ENCODE results near the gene MCTP1. TPM values are rescaled to one million over a fixed set of nuclear protein-coding genes. Genes with fewer than 3 reads are reported as not detected.

Gene MCTP1
- total RNA-seq, 2 experiments from 2014 or later: not detected

- DNase-seq (ENCODE audit: low spot score): no peak
- Histone ChIP-seq H3K27ac (ENCODE audit: low read depth, low read length, poor library complexity, severe bottlenecking) (no peak overlapping the region), H2AFZ (ENCODE audit: low read length) (no peak overlapping the region), H4K20me1 (ENCODE audit: insufficient read depth, low read length) (no peaks in the 10 kb centered on the region), H3K9me2 (ENCODE audit: insufficient read depth, low read length) (no peaks in the 10 kb centered on the region), H3K4me1 (ENCODE audit: insufficient read depth, low read length, poor library complexity, severe bottlenecking) (no peaks in the 10 kb centered on the region), H3K79me2 (ENCODE audit: insufficient read depth, low read depth, low read length) (no peaks in the 10 kb centered on the region), H3K36me3 (ENCODE audit: insufficient read depth, low read length) (peaks cover 56% of the 10 kb centered on the region; the same call in 1 of the 2 replicates), H3K4me2 (ENCODE audit: low read length) (no peak overlapping the region), H3K9me3 (ENCODE audit: low read length) (no peaks in the 10 kb centered on the region), H3K4me3 (ENCODE audit: low read depth, low read length, poor library complexity, severe bottlenecking) (no peak overlapping the region)
- no TSS peak for BruUV-seq (replicated peaks)
- intact Hi-C loops (cut with micrococcal nuclease; ENCODE audit: unreplicated experiment): no loop called here
- CTCF ChIA-PET (ENCODE audit: unreplicated experiment): no interaction called here
- POLR2A ChIA-PET: no interaction called here
- TF ChIP-seq CTCF (conservative IDR thresholded peaks at IDR 0.05; ENCODE audit: low read length) (no peak), EZH2phosphoT487 (IDR thresholded peaks at IDR 0.05; ENCODE audit: borderline replicate concordance, low read depth, low read length) (no peak)
Observed at GRCh38 chr5:94691291-94691690, 593.6 kb downstream of the MCTP1 start.

GRCh38 chr5:94690778-94691177 lies 594.1 kb downstream of the MCTP1 start:
- no peaks in the 10 kb centered on the region for H3K9me2 ChIP-seq (ENCODE audit: insufficient read depth, low read length)
- CTCF ChIA-PET (ENCODE audit: unreplicated experiment): no interaction called here

More at GRCh38 chr5:94690778-94691177, 594.1 kb downstream of the MCTP1 start:
- POLR2A ChIA-PET: interaction anchor here (0.7 kb wide), 1 partner anchor 15 kb away, joined by 3 read pairs; no protein-coding TSS in a partner anchor
- Histone ChIP-seq H3K4me3 (ENCODE audit: low read depth, low read length, poor library complexity, severe bottlenecking) (no peak overlapping the region), H3K4me2 (ENCODE audit: low read length) (no peak overlapping the region), H3K9me3 (ENCODE audit: low read length) (no peaks in the 10 kb centered on the region), H2AFZ (ENCODE audit: low read length) (no peak overlapping the region), H3K27ac (ENCODE audit: low read depth, low read length, poor library complexity, severe bottlenecking) (no peak overlapping the region), H3K4me1 (ENCODE audit: insufficient read depth, low read length, poor library complexity, severe bottlenecking) (no peaks in the 10 kb centered on the region), H4K20me1 (ENCODE audit: insufficient read depth, low read length) (no peaks in the 10 kb centered on the region), H3K36me3 (ENCODE audit: insufficient read depth, low read length) (peaks cover 59% of the 10 kb centered on the region; the same call in 1 of the 2 replicates), H3K79me2 (ENCODE audit: insufficient read depth, low read depth, low read length) (no peaks in the 10 kb centered on the region)
- BruUV-seq (replicated peaks): no TSS peak
- intact Hi-C loops (cut with micrococcal nuclease; ENCODE audit: unreplicated experiment): no loop called here
- TF ChIP-seq EZH2phosphoT487 (IDR thresholded peaks at IDR 0.05; ENCODE audit: borderline replicate concordance, low read depth, low read length) (no peak), CTCF (conservative IDR thresholded peaks at IDR 0.05; ENCODE audit: low read length) (no peak)
- no peak for DNase-seq (ENCODE audit: low spot score)
